ENCODE data around the gene SFT2D1. TPM values are rescaled to one million over a fixed set of nuclear protein-coding genes. Genes with fewer than 3 reads are reported as not detected.

SFT2D1 gene
- total RNA-seq, 1 experiment from 2014 or later, result 119 TPM

GRCh38 chr6:166382933-166383801 lies 40.8 kb upstream of the SFT2D1 start, which contains the start of gene MPC1:
MPC1 (minus strand) TSS chr6:166382940; CDS start chr6:166382876, 64 bp downstream.
- Histone ChIP-seq H3K27me3 (ENCODE audit: low read length) (no peaks in the 10 kb centered on the region), H3K9me2 (replicated peaks; ENCODE audit: insufficient read depth, low read length) (no peaks in the 10 kb centered on the region), H3K4me2 (ENCODE audit: low read depth, low read length, poor library complexity, severe bottlenecking) (peak within 1 kb of the TSS; percentile 85), H3K79me2 (ENCODE audit: low read length) (peaks cover 39% of the 10 kb centered on the region), H3K4me1 (ENCODE audit: low read length) (peaks cover 20% of the 10 kb centered on the region), H4K20me1 (ENCODE audit: insufficient read depth, low read depth, low read length) (no peaks in the 10 kb centered on the region), H3K36me3 (ENCODE audit: insufficient read depth, low read length) (no peaks in the 10 kb centered on the region; the same call in 1 of the 2 replicates), H3K9ac (ENCODE audit: low read length) (peak within 1 kb of the TSS; percentile 84), H2AFZ (ENCODE audit: low read length) (peak within 1 kb of the TSS; percentile 52), H3K4me3 (ENCODE audit: low read length) (peak within 1 kb of the TSS; percentile 94), H3K9me3 (ENCODE audit: low read length) (no peaks in the 10 kb centered on the region), H3K27ac (ENCODE audit: low read length) (no peak within 1 kb of the TSS; the same call in 1 of the 2 replicates)
- peak; percentile 98 for DNase-seq

- Histone ChIP-seq H3K79me2 (ENCODE audit: low read length) (peaks cover 46% of the 10 kb centered on the region), H2AFZ (ENCODE audit: low read length) (peak overlapping the region; percentile 45; the same call in 1 of the 2 replicates), H3K27me3 (ENCODE audit: low read length) (no peaks in the 10 kb centered on the region)
These were observed 40.2 kb upstream of the SFT2D1 start for GRCh38 chr6:166382500-166382932.

GRCh38 chr6:166381733-166382499 lies 39.6 kb upstream of the SFT2D1 start:
- Histone ChIP-seq H3K27me3 (ENCODE audit: low read length) (no peaks in the 10 kb centered on the region), H3K9me2 (replicated peaks; ENCODE audit: insufficient read depth, low read length) (no peaks in the 10 kb centered on the region), H3K27ac (ENCODE audit: low read length) (peak overlapping the region; percentile 55), H3K79me2 (ENCODE audit: low read length) (peaks cover 50% of the 10 kb centered on the region), H2AFZ (ENCODE audit: low read length) (peak overlapping the region; percentile 53), H3K9ac (ENCODE audit: low read length) (peak overlapping the region; percentile 64), H3K36me3 (ENCODE audit: insufficient read depth, low read length) (no peaks in the 10 kb centered on the region; the same call in 1 of the 2 replicates), H4K20me1 (ENCODE audit: insufficient read depth, low read depth, low read length) (no peaks in the 10 kb centered on the region), H3K4me2 (ENCODE audit: low read depth, low read length, poor library complexity, severe bottlenecking) (peak overlapping the region; percentile 85), H3K9me3 (ENCODE audit: low read length) (no peaks in the 10 kb centered on the region), H3K4me1 (ENCODE audit: low read length) (peaks cover 20% of the 10 kb centered on the region), H3K4me3 (ENCODE audit: low read length) (peak overlapping the region; percentile 94)
- peak; percentile 91 for DNase-seq

More at GRCh38 chr6:166382500-166382932, 40.2 kb upstream of the SFT2D1 start:
- Histone ChIP-seq H3K27ac (ENCODE audit: low read length) (no peak overlapping the region), H3K4me3 (ENCODE audit: low read length) (peak overlapping the region; percentile 94), H3K4me2 (ENCODE audit: low read depth, low read length, poor library complexity, severe bottlenecking) (peak overlapping the region; percentile 85), H3K36me3 (ENCODE audit: insufficient read depth, low read length) (no peaks in the 10 kb centered on the region; the same call in 1 of the 2 replicates), H3K9me2 (replicated peaks; ENCODE audit: insufficient read depth, low read length) (no peaks in the 10 kb centered on the region), H4K20me1 (ENCODE audit: insufficient read depth, low read depth, low read length) (no peaks in the 10 kb centered on the region), H3K9ac (ENCODE audit: low read length) (peak overlapping the region; percentile 64), H3K9me3 (ENCODE audit: low read length) (no peaks in the 10 kb centered on the region), H3K4me1 (ENCODE audit: low read length) (peaks cover 20% of the 10 kb centered on the region)
- peak; percentile 41 for DNase-seq

- Histone ChIP-seq H3K4me2 (ENCODE audit: low read depth, low read length, poor library complexity, severe bottlenecking) (peak overlapping the region; percentile 85), H2AFZ (ENCODE audit: low read length) (peak overlapping the region; percentile 53), H3K9ac (ENCODE audit: low read length) (peak overlapping the region; percentile 64), H3K4me3 (ENCODE audit: low read length) (peak overlapping the region; percentile 94), H3K9me2 (replicated peaks; ENCODE audit: insufficient read depth, low read length) (no peaks in the 10 kb centered on the region), H3K79me2 (ENCODE audit: low read length) (peaks cover 55% of the 10 kb centered on the region), H3K27ac (ENCODE audit: low read length) (peak overlapping the region; percentile 55), H3K36me3 (ENCODE audit: insufficient read depth, low read length) (no peaks in the 10 kb centered on the region; the same call in 1 of the 2 replicates), H3K9me3 (ENCODE audit: low read length) (no peaks in the 10 kb centered on the region), H4K20me1 (ENCODE audit: insufficient read depth, low read depth, low read length) (no peaks in the 10 kb centered on the region), H3K4me1 (ENCODE audit: low read length) (peaks cover 20% of the 10 kb centered on the region), H3K27me3 (ENCODE audit: low read length) (no peaks in the 10 kb centered on the region)
- no peak for DNase-seq
These were observed 39.0 kb upstream of the SFT2D1 start for GRCh38 chr6:166381381-166381732.

- no peak overlapping the region for H3K4me3 ChIP-seq (ENCODE audit: low read length)
- no peaks in the 10 kb centered on the region; the same call in 1 of the 2 replicates for H3K36me3 ChIP-seq (ENCODE audit: insufficient read depth, low read length)
- no peaks in the 10 kb centered on the region for H3K9me2 ChIP-seq (replicated peaks; ENCODE audit: insufficient read depth, low read length)
- H3K27me3 ChIP-seq (ENCODE audit: low read length), result no peaks in the 10 kb centered on the region
- H3K4me1 ChIP-seq (ENCODE audit: low read length), result peaks cover 20% of the 10 kb centered on the region
- no peaks in the 10 kb centered on the region for H4K20me1 ChIP-seq (ENCODE audit: insufficient read depth, low read depth, low read length)
- H3K9ac ChIP-seq (ENCODE audit: low read length), result no peak overlapping the region
- H3K79me2 ChIP-seq (ENCODE audit: low read length), result peaks cover 58% of the 10 kb centered on the region
- no peak overlapping the region for H3K27ac ChIP-seq (ENCODE audit: low read length)
- no peak overlapping the region for H3K4me2 ChIP-seq (ENCODE audit: low read depth, low read length, poor library complexity, severe bottlenecking)
- no peak for DNase-seq
- H2AFZ ChIP-seq (ENCODE audit: low read length), result no peak overlapping the region
- no peaks in the 10 kb centered on the region for H3K9me3 ChIP-seq (ENCODE audit: low read length)
These were observed 37.5 kb upstream of the SFT2D1 start for GRCh38 chr6:166379800-166380199.

- Histone ChIP-seq H3K4me1 (ENCODE audit: low read length) (peaks cover 18% of the 10 kb centered on the region), H3K36me3 (ENCODE audit: insufficient read depth, low read length) (no peaks in the 10 kb centered on the region; the same call in 1 of the 2 replicates), H3K79me2 (ENCODE audit: low read length) (peaks cover 64% of the 10 kb centered on the region), H3K4me3 (ENCODE audit: low read length) (no peak overlapping the region), H3K4me2 (ENCODE audit: low read depth, low read length, poor library complexity, severe bottlenecking) (no peak overlapping the region), H4K20me1 (ENCODE audit: insufficient read depth, low read depth, low read length) (no peaks in the 10 kb centered on the region), H3K9me2 (replicated peaks; ENCODE audit: insufficient read depth, low read length) (no peaks in the 10 kb centered on the region), H3K9ac (ENCODE audit: low read length) (no peak overlapping the region), H2AFZ (ENCODE audit: low read length) (no peak overlapping the region), H3K9me3 (ENCODE audit: low read length) (no peaks in the 10 kb centered on the region), H3K27me3 (ENCODE audit: low read length) (no peaks in the 10 kb centered on the region), H3K27ac (ENCODE audit: low read length) (no peak overlapping the region)
- no peak for DNase-seq
These were observed 36.8 kb upstream of the SFT2D1 start for GRCh38 chr6:166379103-166379586.

- no peak for DNase-seq
- H3K79me2 ChIP-seq (ENCODE audit: low read length), result peaks cover 73% of the 10 kb centered on the region
- no peaks in the 10 kb centered on the region for H3K9me2 ChIP-seq (replicated peaks; ENCODE audit: insufficient read depth, low read length)
- H3K9me3 ChIP-seq (ENCODE audit: low read length), result no peaks in the 10 kb centered on the region
- H3K9ac ChIP-seq (ENCODE audit: low read length), result no peak overlapping the region
- H3K4me1 ChIP-seq (ENCODE audit: low read length), result peaks cover 13% of the 10 kb centered on the region
- no peak overlapping the region for H3K4me3 ChIP-seq (ENCODE audit: low read length)
- no peaks in the 10 kb centered on the region for H3K27me3 ChIP-seq (ENCODE audit: low read length)
- H3K4me2 ChIP-seq (ENCODE audit: low read depth, low read length, poor library complexity, severe bottlenecking), result no peak overlapping the region
- H3K27ac ChIP-seq (ENCODE audit: low read length), result no peak overlapping the region
- no peaks in the 10 kb centered on the region; the same call in 1 of the 2 replicates for H3K36me3 ChIP-seq (ENCODE audit: insufficient read depth, low read length)
- no peaks in the 10 kb centered on the region for H4K20me1 ChIP-seq (ENCODE audit: insufficient read depth, low read depth, low read length)
- H2AFZ ChIP-seq (ENCODE audit: low read length), result no peak overlapping the region
These were observed 35.4 kb upstream of the SFT2D1 start for GRCh38 chr6:166377721-166378120.

Measured in Karpas-422 (cell line).